A549 (cell line): ENCODE measurements around the gene B3GNT8. TPM values are rescaled to one million over a fixed set of nuclear protein-coding genes. Genes with fewer than 3 reads are reported as not detected.

Experiments
- CEBPB ChIP-seq, 2 experiments: fragments of >200 bp in 1 of 2; sonication (Bioruptor Twin) in 1 of 2; formaldehyde crosslinking in 1 of 2; IDR thresholded peaks; 2 replicates each; pipeline ENCODE4 v1.6.1; 2012 to 2016
- CHD4 ChIP-seq: fragments of 200-600 bp; sonication (generic); IDR thresholded peaks from 2 replicates; pipeline ENCODE4 v1.6.1; 2016; ENCODE audit warnings: antibody characterized with exemption, mild to moderate bottlenecking, borderline replicate concordance
- CTCF ChIP-seq: fragments of >200 bp; sonication (Bioruptor Twin); formaldehyde crosslinking; IDR thresholded peaks from 3 replicates; pipeline ENCODE4 v1.5.1; 2016
- E2F6 ChIP-seq: IDR thresholded peaks from 2 replicates; pipeline ENCODE4 v1.6.1; 2012; ENCODE audit warnings: low read depth, borderline replicate concordance
- EHMT2 ChIP-seq: fragments of 200-600 bp; sonication (generic); IDR thresholded peaks from 2 replicates; pipeline ENCODE4 v1.6.1; 2016; ENCODE audit warnings: antibody characterized with exemption, low read depth, mild to moderate bottlenecking, moderate library complexity
- EP300 ChIP-seq, 2 experiments: fragments of >200 bp; sonication (Bioruptor Twin); formaldehyde crosslinking; IDR thresholded peaks; 2 replicates in 1 of 2; 3 replicates in 1 of 2; pipeline ENCODE4 v1.6.1; 2016 to 2017
- FOSB ChIP-seq: fragments of 250-450 bp; sonication (Bioruptor Pico); IDR thresholded peaks from 2 replicates; pipeline ENCODE4 v1.5.0; 2020; ENCODE audit warnings: mild to moderate bottlenecking, moderate library complexity
- FOSL2 ChIP-seq, 2 experiments: fragments of 450-650 bp in 1 of 2; fragments of >200 bp in 1 of 2; sonication (Bioruptor Twin) in 1 of 2; formaldehyde crosslinking; IDR thresholded peaks; 2 replicates each; pipeline versions ENCODE4 v1.5.0 to v1.6.1; 2016 to 2020; ENCODE audit warnings: mild to moderate bottlenecking in 1 of 2, moderate library complexity in 1 of 2
- FOXS1 ChIP-seq: fragments of 250-450 bp; sonication (Bioruptor Pico); IDR thresholded peaks from 2 replicates; pipeline ENCODE4 v1.5.0; 2020; ENCODE audit warnings: mild to moderate bottlenecking, moderate library complexity
- GATA3 ChIP-seq: IDR thresholded peaks from 2 replicates; pipeline ENCODE4 v1.6.1; 2012; ENCODE audit warnings: borderline replicate concordance
- HDAC2 ChIP-seq: fragments of 200-600 bp; sonication (generic); IDR thresholded peaks from 2 replicates; pipeline ENCODE4 v1.6.1; 2016
- HOXA7 ChIP-seq: fragments of 250-450 bp; sonication (Bioruptor Pico); IDR thresholded peaks from 2 replicates; pipeline ENCODE4 v1.5.0; 2020; ENCODE audit warnings: mild to moderate bottlenecking, moderate library complexity
- HOXB13 ChIP-seq: fragments of 250-450 bp; sonication (Bioruptor Pico); IDR thresholded peaks from 2 replicates; pipeline ENCODE4 v1.5.0; 2020; ENCODE audit warnings: low read depth, mild to moderate bottlenecking, moderate library complexity
- JUN ChIP-seq, 2 experiments: fragments of >200 bp; sonication (Bioruptor Twin); formaldehyde crosslinking; IDR thresholded peaks; 2 replicates in 1 of 2; 3 replicates in 1 of 2; pipeline ENCODE4 v1.6.1; 2016 to 2017
- KDM5A ChIP-seq: fragments of 200-600 bp; sonication (generic); IDR thresholded peaks from 2 replicates; pipeline ENCODE4 v1.6.1; 2016; ENCODE audit warnings: antibody characterized with exemption, mild to moderate bottlenecking
- MAFK ChIP-seq: fragments of 450-650 bp; IDR thresholded peaks from 2 replicates; pipeline ENCODE4 v1.6.1; 2014; ENCODE audit not compliant: partially characterized antibody
- MAX ChIP-seq: IDR thresholded peaks from 2 replicates; pipeline ENCODE4 v1.6.1; 2012
- NFE2L2 ChIP-seq: fragments of 150-350 bp; conservative IDR thresholded peaks from 2 replicates; pipeline ENCODE4 v1.6.1; 2014; ENCODE audit warnings: low read length
- NR3C1 ChIP-seq: fragments of >200 bp; sonication (Bioruptor Twin); formaldehyde crosslinking; IDR thresholded peaks from 3 replicates; pipeline ENCODE4 v1.6.1; 2017
- POLR2A ChIP-seq: IDR thresholded peaks from 2 replicates; pipeline ENCODE4 v1.6.1; 2012; ENCODE audit warnings: mild to moderate bottlenecking, low read length
- RAD21 ChIP-seq, 2 experiments: fragments of >200 bp in 1 of 2; sonication (Bioruptor Twin) in 1 of 2; formaldehyde crosslinking in 1 of 2; IDR thresholded peaks in 1 of 2; conservative IDR thresholded peaks in 1 of 2; 2 replicates in 1 of 2; 3 replicates in 1 of 2; pipeline ENCODE4 v1.6.1; 2012 to 2018; ENCODE audit warnings: inconsistent platforms in 1 of 2
- RARB ChIP-seq: fragments of 250-450 bp; sonication (Bioruptor Pico); IDR thresholded peaks from 2 replicates; pipeline ENCODE4 v1.8.0; 2021; ENCODE audit warnings: mild to moderate bottlenecking, moderate library complexity
- RCOR1 ChIP-seq: fragments of 150-350 bp; IDR thresholded peaks from 2 replicates; pipeline ENCODE4 v1.6.1; 2014; ENCODE audit warnings: antibody characterized with exemption, low read length, low read depth
- RNF2 ChIP-seq: fragments of 200-600 bp; sonication (generic); IDR thresholded peaks from 2 replicates; pipeline ENCODE4 v1.6.1; 2016; ENCODE audit warnings: low read depth, mild to moderate bottlenecking, antibody characterized with exemption, moderate library complexity, borderline replicate concordance
- SMC3 ChIP-seq: fragments of >200 bp; sonication (Bioruptor Twin); formaldehyde crosslinking; IDR thresholded peaks from 3 replicates; pipeline ENCODE4 v1.6.1; 2018; ENCODE audit warnings: inconsistent platforms
- SREBF2 ChIP-seq: fragments of 450-650 bp; IDR thresholded peaks from 2 replicates; pipeline ENCODE4 v1.6.1; 2014; ENCODE audit warnings: mild to moderate bottlenecking, moderate library complexity
- TFCP2L1 ChIP-seq: fragments of 250-450 bp; sonication (Bioruptor Pico); IDR thresholded peaks from 2 replicates; pipeline ENCODE4 v1.5.0; 2021; ENCODE audit warnings: mild to moderate bottlenecking
- ZC3H11A ChIP-seq: fragments of 450-650 bp; IDR thresholded peaks from 2 replicates; pipeline ENCODE4 v1.6.1; 2014; ENCODE audit warnings: antibody characterized with exemption, mild to moderate bottlenecking
- ZFP36 ChIP-seq: fragments of 450-650 bp; IDR thresholded peaks from 2 replicates; pipeline ENCODE4 v1.6.1; 2014; ENCODE audit warnings: borderline replicate concordance; ENCODE audit not compliant: partially characterized antibody
- ZNF302 ChIP-seq: fragments of 250-450 bp; sonication (Bioruptor Pico); IDR thresholded peaks from 2 replicates; pipeline ENCODE4 v1.9.0; 2021; ENCODE audit warnings: inconsistent platforms, mild to moderate bottlenecking, moderate library complexity
- ZSCAN20 ChIP-seq: fragments of 250-450 bp; sonication (Bioruptor Pico); IDR thresholded peaks from 2 replicates; pipeline ENCODE4 v1.8.0; 2022; ENCODE audit warnings: mild to moderate bottlenecking, moderate library complexity
- polyA plus RNA-seq, 4 experiments: library from polyadenylated mRNA; depleted of rRNA in 3 of 4; stranded (reverse); fragments of >200 nt; fragmentation: RNase III in 1 of 4; extraction: RNeasy Plus Mini Kit Qiagen cat#74134 plus additional on column Dnase treatment in 1 of 4; gene quantifications; 2 replicates in 3 of 4; 3 replicates in 1 of 4; pipeline ENCODE4 v1.2.3, GENCODE V29; 2011 to 2017
- TF ChIP-seq, protein P1 (sequence below): fragments of 150-350 bp; IDR thresholded peaks from 2 replicates; pipeline ENCODE4 v1.6.1; 2014; ENCODE audit warnings: low read depth, mild to moderate bottlenecking, low read length
- TF ChIP-seq, protein P2 (sequence below): IDR thresholded peaks from 2 replicates; pipeline ENCODE4 v1.6.1; 2012
- TF ChIP-seq, protein P3 (sequence below): fragments of 250-450 bp; sonication (Bioruptor Pico); IDR thresholded peaks from 2 replicates; pipeline ENCODE4 v1.5.0; 2020; ENCODE audit warnings: low read depth, mild to moderate bottlenecking, moderate library complexity
- TF ChIP-seq, protein P4 (sequence below): fragments of >200 bp; sonication (Bioruptor Twin); formaldehyde crosslinking; IDR thresholded peaks from 3 replicates; pipeline ENCODE4 v1.6.1; 2016

Gene B3GNT8
- polyA plus RNA-seq, 2 of the 4 experiments (the other 2 are of a cell fraction), result not detected

DNA sequence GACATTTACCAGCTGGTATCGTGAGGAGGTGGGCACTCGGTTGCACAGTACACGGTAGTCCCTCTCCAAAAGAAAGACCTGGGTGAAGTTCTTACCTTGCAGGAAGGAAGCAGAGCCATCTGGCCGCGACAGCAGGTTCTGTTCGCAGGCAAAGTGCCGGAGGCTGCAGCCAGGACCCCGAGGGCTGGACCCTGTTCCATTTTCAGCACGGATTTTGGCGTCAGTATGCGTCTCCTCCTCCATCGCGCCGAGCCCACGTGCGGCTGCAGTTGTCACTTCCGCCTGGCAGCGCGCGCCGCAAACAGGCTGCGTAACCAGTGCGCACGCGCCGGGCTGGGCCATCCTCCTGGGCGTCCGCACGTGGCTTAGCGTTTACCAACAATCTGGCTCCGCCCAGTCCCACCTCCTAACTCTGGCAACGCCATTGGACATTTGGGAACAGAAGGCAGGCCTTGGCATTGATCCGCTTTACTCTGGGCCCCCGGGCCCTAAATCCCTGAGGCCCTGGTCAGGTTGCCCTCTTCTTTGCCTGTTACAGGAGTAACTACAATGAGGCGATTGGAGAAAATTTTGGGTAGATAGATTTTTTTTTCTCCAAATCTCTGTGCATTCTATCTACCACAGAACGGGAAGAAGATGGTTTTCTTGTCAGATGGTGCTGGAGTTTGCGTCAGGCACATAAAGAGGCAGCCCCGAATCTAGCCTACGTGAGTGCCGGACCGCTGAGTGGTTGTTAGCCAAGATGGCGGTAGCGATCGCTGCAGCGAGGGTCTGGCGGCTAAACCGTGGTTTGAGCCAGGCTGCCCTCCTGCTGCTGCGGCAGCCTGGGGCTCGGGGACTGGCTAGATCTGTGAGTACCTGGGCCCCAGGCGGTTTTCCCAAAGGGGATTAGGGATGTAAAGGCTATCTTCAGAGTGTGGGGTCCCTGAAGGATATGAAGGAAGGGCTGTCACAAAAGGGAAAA is 29.8 kb downstream of the B3GNT8 start, which contains the start of the genes BCKDHA and EXOSC5 (continued):
- TF ChIP-seq RARB (CRISPR knock-in tag) (no peak), ZNF302 (CRISPR knock-in tag) (no peak), HOXB13 (CRISPR knock-in tag) (peak; percentile 37; the same call in 1 of the 2 replicates), CEBPB (IDR thresholded peaks at IDR 0.05) (no peak), ZSCAN20 (CRISPR knock-in tag) (no peak), SMC3 (no peak), HDAC2 (0 out of 2 replicates have a peak, but pooled peaks have one; percentile 69), E2F6 (peak; percentile 99), FOXS1 (CRISPR knock-in tag) (no peak), CTCF (no peak), ZC3H11A (no peak), MAFK (no peak), TFCP2L1 (CRISPR knock-in tag) (peak; percentile 46; the same call in 1 of the 2 replicates), MAX (peak; percentile 100), NR3C1 (no peak), POLR2A (peak; percentile 87), FOSL2 (IDR thresholded peaks at IDR 0.05) (no peak), FOSL2 (CRISPR knock-in tag; IDR thresholded peaks at IDR 0.05) (peak; percentile 37), SREBF2 (no peak), HOXA7 (CRISPR knock-in tag) (no peak), RAD21 (conservative IDR thresholded peaks at IDR 0.05 in 1 of 2, IDR thresholded peaks at IDR 0.05 in 1 of 2) (no peak; a peak in 2 of 5 replicates), GATA3 (peak; percentile 60; the same call in 1 of the 2 replicates), NFE2L2 (no peak), EP300 (IDR thresholded peaks at IDR 0.05) (no peak), RNF2 (no peak; the same call in 1 of the 2 replicates), RCOR1 (peak; percentile 13; the same call in 1 of the 2 replicates), ZFP36 (peak; percentile 16), FOSB (CRISPR knock-in tag) (0 out of 2 replicates have a peak, but pooled peaks have one; percentile 51), JUN (IDR thresholded peaks at IDR 0.05) (peak; percentile 99 to 100), EHMT2 (no peak), CHD4 (no peak), KDM5A (peak; percentile 94)
- TF ChIP-seq, protein P1, sequence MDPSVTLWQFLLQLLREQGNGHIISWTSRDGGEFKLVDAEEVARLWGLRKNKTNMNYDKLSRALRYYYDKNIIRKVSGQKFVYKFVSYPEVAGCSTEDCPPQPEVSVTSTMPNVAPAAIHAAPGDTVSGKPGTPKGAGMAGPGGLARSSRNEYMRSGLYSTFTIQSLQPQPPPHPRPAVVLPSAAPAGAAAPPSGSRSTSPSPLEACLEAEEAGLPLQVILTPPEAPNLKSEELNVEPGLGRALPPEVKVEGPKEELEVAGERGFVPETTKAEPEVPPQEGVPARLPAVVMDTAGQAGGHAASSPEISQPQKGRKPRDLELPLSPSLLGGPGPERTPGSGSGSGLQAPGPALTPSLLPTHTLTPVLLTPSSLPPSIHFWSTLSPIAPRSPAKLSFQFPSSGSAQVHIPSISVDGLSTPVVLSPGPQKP, result 0 out of 2 replicates have a peak, but pooled peaks have one; percentile 16
- TF ChIP-seq, protein P2, sequence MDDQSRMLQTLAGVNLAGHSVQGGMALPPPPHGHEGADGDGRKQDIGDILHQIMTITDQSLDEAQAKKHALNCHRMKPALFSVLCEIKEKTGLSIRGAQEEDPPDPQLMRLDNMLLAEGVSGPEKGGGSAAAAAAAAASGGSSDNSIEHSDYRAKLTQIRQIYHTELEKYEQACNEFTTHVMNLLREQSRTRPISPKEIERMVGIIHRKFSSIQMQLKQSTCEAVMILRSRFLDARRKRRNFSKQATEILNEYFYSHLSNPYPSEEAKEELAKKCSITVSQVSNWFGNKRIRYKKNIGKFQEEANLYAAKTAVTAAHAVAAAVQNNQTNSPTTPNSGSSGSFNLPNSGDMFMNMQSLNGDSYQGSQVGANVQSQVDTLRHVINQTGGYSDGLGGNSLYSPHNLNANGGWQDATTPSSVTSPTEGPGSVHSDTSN, result no peak
- TF ChIP-seq, protein P3, sequence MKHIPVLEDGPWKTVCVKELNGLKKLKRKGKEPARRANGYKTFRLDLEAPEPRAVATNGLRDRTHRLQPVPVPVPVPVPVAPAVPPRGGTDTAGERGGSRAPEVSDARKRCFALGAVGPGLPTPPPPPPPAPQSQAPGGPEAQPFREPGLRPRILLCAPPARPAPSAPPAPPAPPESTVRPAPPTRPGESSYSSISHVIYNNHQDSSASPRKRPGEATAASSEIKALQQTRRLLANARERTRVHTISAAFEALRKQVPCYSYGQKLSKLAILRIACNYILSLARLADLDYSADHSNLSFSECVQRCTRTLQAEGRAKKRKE (CRISPR knock-in tag), result peak; percentile 87
- TF ChIP-seq, protein P4, sequence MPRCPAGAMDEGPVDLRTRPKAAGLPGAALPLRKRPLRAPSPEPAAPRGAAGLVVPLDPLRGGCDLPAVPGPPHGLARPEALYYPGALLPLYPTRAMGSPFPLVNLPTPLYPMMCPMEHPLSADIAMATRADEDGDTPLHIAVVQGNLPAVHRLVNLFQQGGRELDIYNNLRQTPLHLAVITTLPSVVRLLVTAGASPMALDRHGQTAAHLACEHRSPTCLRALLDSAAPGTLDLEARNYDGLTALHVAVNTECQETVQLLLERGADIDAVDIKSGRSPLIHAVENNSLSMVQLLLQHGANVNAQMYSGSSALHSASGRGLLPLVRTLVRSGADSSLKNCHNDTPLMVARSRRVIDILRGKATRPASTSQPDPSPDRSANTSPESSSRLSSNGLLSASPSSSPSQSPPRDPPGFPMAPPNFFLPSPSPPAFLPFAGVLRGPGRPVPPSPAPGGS, result peak; percentile 59; the same call in 2 of the 3 replicates
